Smooth muscle cell (in vitro differentiated cells): ENCODE measurements around the gene RASL10B. TPM values are rescaled to one million over a fixed set of nuclear protein-coding genes. Genes with fewer than 3 reads are reported as not detected.

ENCODE experiments used
- DNase-seq: peaks from one replicate; lab custom pipeline; 2025; ENCODE audit not compliant: unreplicated experiment; lab: John Stamatoyannopoulos, UW
- H2AFZ ChIP-seq: fragments of 200-600 bp; sonication (generic); 2 replicates; pipeline ENCODE4 v1.6.0; 2016; ENCODE audit warnings: antibody characterized with exemption, low read depth, mild to moderate bottlenecking
- H3F3A ChIP-seq: fragments of 200-600 bp; sonication (generic); 2 replicates; pipeline ENCODE4 v1.6.0; 2017; ENCODE audit warnings: antibody characterized with exemption, low read depth
- H3K27ac ChIP-seq: fragments of 200-600 bp; sonication (generic); 2 replicates; pipeline ENCODE4 v1.5.1; 2016; ENCODE audit warnings: low read depth, mild to moderate bottlenecking
- H3K27me3 ChIP-seq: fragments of 200-600 bp; sonication (generic); 2 replicates; pipeline ENCODE4 v1.6.1; 2016; ENCODE audit warnings: low read depth, mild to moderate bottlenecking
- H3K36me3 ChIP-seq: fragments of 200-600 bp; sonication (generic); 2 replicates; pipeline ENCODE4 v1.5.1; 2016; ENCODE audit warnings: low read depth
- H3K4me1 ChIP-seq: fragments of 200-600 bp; sonication (generic); 2 replicates; pipeline ENCODE4 v1.5.1; 2016; ENCODE audit warnings: low read depth
- H3K4me2 ChIP-seq: fragments of 200-600 bp; sonication (generic); 2 replicates; pipeline ENCODE4 v1.6.0; 2016; ENCODE audit warnings: mild to moderate bottlenecking
- H3K4me3 ChIP-seq: fragments of 200-600 bp; sonication (generic); 2 replicates; pipeline ENCODE4 v1.5.1; 2016; ENCODE audit warnings: mild to moderate bottlenecking
- H3K79me2 ChIP-seq: fragments of 200-600 bp; sonication (generic); 2 replicates; pipeline ENCODE4 v1.6.0; 2016; ENCODE audit warnings: low read depth, mild to moderate bottlenecking
- H3K9ac ChIP-seq: fragments of 200-600 bp; sonication (generic); 2 replicates; pipeline ENCODE4 v1.6.0; 2016; ENCODE audit warnings: low read depth
- H3K9me3 ChIP-seq: fragments of 200-600 bp; sonication (generic); replicated peaks from 2 replicates; pipeline ENCODE4 v1.5.1; 2016; ENCODE audit warnings: low read depth
- H4K20me1 ChIP-seq: fragments of 200-600 bp; sonication (generic); 2 replicates; pipeline ENCODE4 v1.6.0; 2016; ENCODE audit warnings: low read depth
- WGBS: methylation state at CpG from one replicate; pipeline ENCODE4 v1.1.7; 2016; ENCODE audit warnings: low lambda C conversion rate; 5-methylcytosine and 5-hydroxymethylcytosine counted together
- polyA plus RNA-seq: library from polyadenylated mRNA; unstranded; fragments of >200 nt; fragmentation: Nextera tagmentation; extraction: Ambion mirVana; gene quantifications from 2 replicates; pipeline ENCODE4 v1.2.1, GENCODE V29; 2016
- total RNA-seq: library from RNA; depleted of rRNA; stranded (reverse); fragments of >200 nt; gene quantifications from 2 replicates; pipeline ENCODE4 v1.2.3, GENCODE V29; 2014
- TF ChIP-seq, protein P1 (sequence below): fragments of 200-600 bp; sonication (generic); IDR thresholded peaks from 2 replicates; pipeline ENCODE4 v1.5.1; 2017; ENCODE audit warnings: borderline replicate concordance, mild to moderate bottlenecking, antibody characterized with exemption; ENCODE audit not compliant: insufficient read depth, poor library complexity, severe bottlenecking

Gene RASL10B
- total and polyA plus RNA-seq, 2 experiments from 2014 or later, result 8.2 to 18.6 TPM

GRCh38 chr17:35752471-35752870 is 21.0 kb downstream of the RASL10B start:
- H3K36me3 ChIP-seq, result no peaks in the 10 kb centered on the region
- H3K4me3 ChIP-seq, result no peak overlapping the region
- no peak overlapping the region for H3K4me2 ChIP-seq
- WGBS, result 92% methylated on average over 16 of the region's 16 CpGs
- no peak overlapping the region for H2AFZ ChIP-seq
- TF ChIP-seq, protein P1, sequence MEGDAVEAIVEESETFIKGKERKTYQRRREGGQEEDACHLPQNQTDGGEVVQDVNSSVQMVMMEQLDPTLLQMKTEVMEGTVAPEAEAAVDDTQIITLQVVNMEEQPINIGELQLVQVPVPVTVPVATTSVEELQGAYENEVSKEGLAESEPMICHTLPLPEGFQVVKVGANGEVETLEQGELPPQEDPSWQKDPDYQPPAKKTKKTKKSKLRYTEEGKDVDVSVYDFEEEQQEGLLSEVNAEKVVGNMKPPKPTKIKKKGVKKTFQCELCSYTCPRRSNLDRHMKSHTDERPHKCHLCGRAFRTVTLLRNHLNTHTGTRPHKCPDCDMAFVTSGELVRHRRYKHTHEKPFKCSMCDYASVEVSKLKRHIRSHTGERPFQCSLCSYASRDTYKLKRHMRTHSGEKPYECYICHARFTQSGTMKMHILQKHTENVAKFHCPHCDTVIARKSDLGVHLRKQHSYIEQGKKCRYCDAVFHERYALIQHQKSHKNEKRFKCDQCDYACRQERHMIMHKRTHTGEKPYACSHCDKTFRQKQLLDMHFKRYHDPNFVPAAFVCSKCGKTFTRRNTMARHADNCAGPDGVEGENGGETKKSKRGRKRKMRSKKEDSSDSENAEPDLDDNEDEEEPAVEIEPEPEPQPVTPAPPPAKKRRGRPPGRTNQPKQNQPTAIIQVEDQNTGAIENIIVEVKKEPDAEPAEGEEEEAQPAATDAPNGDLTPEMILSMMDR, result no peak
- no peaks in the 10 kb centered on the region for H3K9me3 ChIP-seq
- no peaks in the 10 kb centered on the region for H3K4me1 ChIP-seq
- DNase-seq, result no peak
- H3F3A ChIP-seq, result no peaks in the 10 kb centered on the region
- no peaks in the 10 kb centered on the region for H3K79me2 ChIP-seq
- peaks cover 16% of the 10 kb centered on the region for H3K27me3 ChIP-seq
- no peak overlapping the region for H3K9ac ChIP-seq
- no peak overlapping the region for H3K27ac ChIP-seq
- H4K20me1 ChIP-seq, result no peaks in the 10 kb centered on the region

GRCh38 chr17:35752945-35753764 is 21.7 kb downstream of the RASL10B start, which contains the start of gene GAS2L2:
Gene GAS2L2 (minus strand): TSS chr17:35753239. CDS start chr17:35752850, 389 bp downstream.
- H3K9ac ChIP-seq, result no peak within 1 kb of the TSS
- H3F3A ChIP-seq, result no peaks in the 10 kb centered on the region
- no peak within 1 kb of the TSS for H3K27ac ChIP-seq
- 75% methylated on average over 9 of the region's 9 CpGs for WGBS
- H3K4me3 ChIP-seq, result no peak within 1 kb of the TSS
- H3K4me1 ChIP-seq, result no peaks in the 10 kb centered on the region
- no peak for DNase-seq
- peaks cover 16% of the 10 kb centered on the region for H3K27me3 ChIP-seq
- H4K20me1 ChIP-seq, result no peaks in the 10 kb centered on the region
- no peaks in the 10 kb centered on the region for H3K36me3 ChIP-seq
- no peaks in the 10 kb centered on the region for H3K79me2 ChIP-seq
- no peak within 1 kb of the TSS for H3K4me2 ChIP-seq
- no peak within 1 kb of the TSS for H2AFZ ChIP-seq
- TF ChIP-seq, protein P1, result no peak
- no peaks in the 10 kb centered on the region for H3K9me3 ChIP-seq

DNA sequence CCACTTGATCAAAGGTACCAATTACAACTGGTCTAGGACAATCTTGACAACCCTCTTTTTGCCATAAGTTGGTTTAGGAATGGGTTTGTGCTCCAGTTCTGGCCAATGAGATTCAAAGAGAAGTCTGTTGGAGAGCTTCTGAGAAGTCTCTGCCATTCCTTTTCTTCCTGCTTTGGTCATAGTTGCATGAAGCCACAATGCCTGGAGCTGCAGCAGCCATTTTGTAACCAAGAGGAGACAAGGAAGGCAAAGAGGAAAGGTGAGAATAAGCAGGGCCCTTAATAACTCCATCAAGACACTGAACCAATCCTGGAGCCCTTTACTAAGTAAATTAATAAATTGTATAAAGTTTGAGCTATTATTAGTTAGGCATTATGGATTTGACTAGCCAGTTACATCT is 25.8 kb downstream of the RASL10B start:
- Histone ChIP-seq H4K20me1 (no peaks in the 10 kb centered on the region), H3K27ac (no peak overlapping the region), H3K9me3 (no peaks in the 10 kb centered on the region), H3K36me3 (no peaks in the 10 kb centered on the region), H3K4me3 (no peak overlapping the region), H3K9ac (no peak overlapping the region), H2AFZ (no peak overlapping the region), H3F3A (no peaks in the 10 kb centered on the region), H3K27me3 (no peaks in the 10 kb centered on the region), H3K4me2 (no peak overlapping the region), H3K4me1 (no peaks in the 10 kb centered on the region), H3K79me2 (no peaks in the 10 kb centered on the region)
- no peak for DNase-seq
- TF ChIP-seq, protein P1, result no peak

GRCh38 chr17:35760587-35760986 is 29.1 kb downstream of the RASL10B start, which contains the start of gene C17orf50:
Gene C17orf50 (plus strand): TSS chr17:35760887. CDS start chr17:35760942, 55 bp downstream.
- Histone ChIP-seq H3K4me1 (peaks cover 5% of the 10 kb centered on the region), H3K4me3 (no peak within 1 kb of the TSS), H3K9ac (no peak within 1 kb of the TSS), H3K27me3 (no peaks in the 10 kb centered on the region), H4K20me1 (no peaks in the 10 kb centered on the region), H3K4me2 (no peak within 1 kb of the TSS), H3K27ac (no peak within 1 kb of the TSS), H3K79me2 (no peaks in the 10 kb centered on the region), H3F3A (peaks cover 8% of the 10 kb centered on the region), H2AFZ (no peak within 1 kb of the TSS), H3K9me3 (no peaks in the 10 kb centered on the region), H3K36me3 (no peaks in the 10 kb centered on the region)
- TF ChIP-seq, protein P1, result no peak
- DNase-seq, result no peak
- 67% methylated on average over 1 of the region's 1 CpG for WGBS
